ENCODE results near the gene NEK7.
"Not testable (repeated sequence)": the region's sequence is repeated elsewhere in the genome, so short reads cannot be mapped to it uniquely, and the experiment has no call there.

Gene NEK7

GRCh38 chr1:198290089-198290683 lies 133.4 kb downstream of the NEK7 start:
- no peak for DNase-seq (ENCODE audit: low spot score)

GRCh38 chr1:198291036-198291435 lies 134.2 kb downstream of the NEK7 start:
- no peak for DNase-seq (ENCODE audit: low spot score)

DNA sequence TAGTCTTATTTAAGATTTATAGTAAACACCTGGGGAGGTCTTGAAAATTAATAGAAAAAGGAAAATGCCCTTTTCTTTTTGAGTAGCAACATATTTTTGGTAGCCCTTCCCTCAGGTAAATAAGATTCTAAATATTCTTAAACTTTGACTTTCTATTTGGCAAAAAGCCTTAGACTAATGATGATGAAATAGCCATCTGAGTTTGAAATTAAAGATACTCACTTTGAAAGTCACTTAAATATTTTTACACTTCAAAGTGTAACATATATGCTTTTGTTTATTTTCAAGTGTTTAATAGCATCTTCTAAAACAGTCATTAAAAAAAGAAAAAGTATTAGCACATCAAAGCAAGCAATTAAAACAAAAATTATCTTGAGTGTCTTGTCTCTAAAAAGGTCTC lies 135.1 kb downstream of the NEK7 start:
- DNase-seq (ENCODE audit: low spot score): no peak

GRCh38 chr1:198295225-198295624 lies 138.4 kb downstream of the NEK7 start:
- DNase-seq (ENCODE audit: low spot score): no peak

GRCh38 chr1:198295971-198296370 lies 139.2 kb downstream of the NEK7 start:
- DNase-seq (ENCODE audit: low spot score): no peak

DNA sequence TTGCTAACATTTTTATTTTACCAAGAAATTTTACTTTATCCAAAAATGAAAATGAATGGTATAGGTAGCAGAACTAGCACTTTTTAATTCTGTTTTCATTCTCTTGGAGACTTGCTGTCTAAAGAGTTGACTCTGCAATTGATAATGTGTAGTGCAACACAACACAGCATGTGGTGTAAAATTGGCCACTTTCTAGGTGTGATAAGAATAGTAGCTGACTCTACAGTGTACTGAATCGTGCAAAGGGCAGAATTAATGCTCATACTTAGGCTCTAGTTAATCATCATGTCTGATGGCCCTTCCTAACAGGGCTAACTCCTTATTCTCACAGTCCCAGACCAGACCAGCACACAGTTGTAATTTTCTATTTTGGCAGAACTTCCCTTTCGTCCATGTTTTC lies 140.5 kb downstream of the NEK7 start:
- no peak for DNase-seq (ENCODE audit: low spot score)

- no peak for DNase-seq (ENCODE audit: low spot score)
Observed at GRCh38 chr1:198298640-198299039, 141.8 kb downstream of the NEK7 start.

GRCh38 chr1:198300451-198300850 lies 143.7 kb downstream of the NEK7 start:
- no peak for DNase-seq (ENCODE audit: low spot score)

GRCh38 chr1:198304431-198304830 lies 147.6 kb downstream of the NEK7 start:
- DNase-seq (ENCODE audit: low spot score): no peak

DNA sequence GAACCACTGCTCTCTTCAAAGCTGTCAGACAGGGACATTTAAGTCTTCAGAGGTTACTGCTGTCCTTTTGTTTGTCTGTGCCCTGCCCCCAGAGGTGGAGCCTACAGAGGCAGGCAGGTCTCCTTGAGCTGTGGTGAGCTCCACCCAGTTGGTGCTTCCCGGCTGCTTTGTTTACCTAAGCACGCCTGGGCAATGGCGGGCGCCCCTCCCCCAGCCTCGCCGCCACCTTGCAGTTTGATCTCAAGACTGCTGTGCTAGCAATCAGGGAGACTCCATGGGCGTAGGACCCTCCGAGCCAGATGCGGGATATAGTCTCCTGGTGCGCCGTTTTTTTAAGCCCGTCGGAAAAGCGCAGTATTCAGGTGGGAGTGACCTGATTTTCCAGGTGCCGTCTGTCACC lies 158.0 kb downstream of the NEK7 start:
- not testable (repeated sequence) for DNase-seq (ENCODE audit: low spot score)

DNA sequence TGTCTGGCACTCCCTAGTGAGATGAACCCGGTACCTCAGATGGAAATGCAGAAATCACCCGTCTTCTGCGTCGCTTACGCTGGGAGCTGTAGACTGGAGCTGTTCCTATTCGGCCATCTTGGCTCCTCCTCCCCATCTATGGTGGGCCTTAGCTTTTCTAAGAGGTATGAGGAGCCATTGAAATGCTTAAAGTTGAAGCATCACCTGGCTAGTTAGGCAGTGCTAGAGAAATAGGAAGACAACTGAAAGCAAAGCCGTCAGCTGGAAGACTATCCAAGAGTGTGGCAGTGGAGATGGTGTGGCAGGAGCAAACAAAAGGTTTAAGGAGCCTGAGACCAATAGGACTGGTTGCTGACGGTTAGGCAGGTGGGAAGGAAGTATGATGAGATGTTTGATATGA lies 158.5 kb downstream of the NEK7 start:
- DNase-seq (ENCODE audit: low spot score): not testable (repeated sequence)

- no peak for DNase-seq (ENCODE audit: low spot score)
Observed at GRCh38 chr1:198316546-198317100, 159.8 kb downstream of the NEK7 start.

DNA sequence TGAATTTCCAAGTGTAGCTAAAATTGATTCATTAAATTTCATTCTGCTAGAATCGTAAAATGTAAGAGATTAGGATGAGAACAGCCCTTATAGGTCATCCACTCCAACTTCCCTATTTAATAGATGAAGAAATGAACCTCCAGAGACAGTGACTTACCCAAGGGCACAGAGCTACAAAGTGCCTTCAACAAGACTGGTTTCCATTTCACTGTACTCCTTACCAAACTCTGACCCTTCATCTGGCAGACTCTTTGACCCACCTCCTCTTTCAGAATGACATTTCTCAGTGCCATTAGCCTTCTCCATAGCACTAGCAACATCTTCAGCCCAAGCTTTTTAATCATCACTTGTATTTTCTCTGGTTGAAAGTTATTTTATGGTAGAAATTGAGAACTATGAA lies 161.3 kb downstream of the NEK7 start:
- DNase-seq (ENCODE audit: low spot score): no peak

GRCh38 chr1:198320759-198321158 lies 164.0 kb downstream of the NEK7 start:
- DNase-seq (ENCODE audit: low spot score): no peak

DNA sequence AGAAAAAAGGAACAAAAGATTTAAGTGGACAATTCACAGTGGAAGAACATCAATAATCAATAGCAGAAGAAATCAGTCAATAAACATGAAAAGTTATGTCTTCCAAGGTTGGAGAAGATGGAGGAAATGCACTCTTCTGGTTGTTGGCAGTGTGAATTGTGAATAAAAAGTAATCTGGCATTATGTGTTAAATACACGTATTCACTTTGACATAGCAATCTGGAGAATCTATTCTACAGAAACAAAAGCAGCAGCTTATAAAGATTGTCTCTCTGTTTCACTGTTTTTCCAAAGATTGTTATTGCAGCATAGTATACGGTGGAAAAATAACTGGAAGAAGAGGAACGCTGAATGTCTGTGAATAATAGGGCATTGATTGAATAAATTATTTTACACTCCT lies 169.4 kb downstream of the NEK7 start:
- no peak for DNase-seq (ENCODE audit: low spot score)

DNA sequence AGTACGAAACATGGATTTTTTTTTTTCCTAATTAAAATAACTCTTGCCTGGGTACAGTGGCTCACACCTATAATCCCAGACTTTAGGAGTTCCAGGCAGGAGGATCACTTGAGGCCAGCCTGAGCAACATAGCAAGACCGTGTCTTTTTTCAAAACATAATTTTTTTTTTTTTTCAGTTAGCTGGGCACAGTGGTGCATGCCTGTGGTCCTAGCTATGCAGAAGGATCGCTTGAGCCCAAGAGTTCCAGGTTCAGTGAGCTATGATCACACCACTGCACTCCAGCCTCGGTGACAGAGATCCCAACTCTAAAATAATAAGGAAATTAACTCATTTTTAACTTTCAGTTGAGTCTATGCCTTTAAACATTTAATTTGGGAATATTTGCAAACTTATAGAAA lies 170.1 kb downstream of the NEK7 start:
- DNase-seq (ENCODE audit: low spot score): no peak

- DNase-seq (ENCODE audit: low spot score): no peak
Observed at GRCh38 chr1:198328458-198329032, 171.7 kb downstream of the NEK7 start.

DNA sequence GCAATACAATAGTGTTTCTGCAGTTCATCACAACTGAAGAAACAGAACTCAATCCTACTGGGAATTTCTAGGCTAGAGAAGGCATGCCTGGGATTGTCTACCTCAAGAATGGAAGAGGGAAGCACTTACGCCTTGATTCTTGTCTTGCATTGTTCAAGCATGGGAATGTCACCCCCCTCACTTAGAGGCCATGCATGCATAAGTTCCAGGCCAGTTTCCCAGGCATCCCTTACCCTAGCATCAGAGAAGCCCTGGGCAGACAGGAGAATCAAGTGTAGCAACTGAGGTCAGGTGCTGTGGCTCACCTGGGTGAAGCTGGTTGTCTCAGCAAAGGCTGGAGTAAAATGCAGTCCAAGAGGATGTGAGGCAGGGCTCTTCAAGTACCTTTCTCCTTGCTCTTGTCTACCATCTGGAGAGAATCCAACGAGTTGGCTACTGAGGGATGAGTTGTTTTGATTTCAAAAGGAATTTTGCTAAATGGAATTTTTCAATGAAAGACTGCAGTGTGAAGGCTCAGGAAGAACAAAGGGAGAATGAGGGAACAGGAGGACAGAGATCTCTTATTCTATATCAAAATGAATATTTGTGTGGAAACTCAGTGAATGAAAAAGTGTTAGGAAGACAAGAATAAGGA lies 174.3 kb downstream of the NEK7 start:
- no peak for DNase-seq (ENCODE audit: low spot score)

GRCh38 chr1:198333744-198334143 lies 176.9 kb downstream of the NEK7 start:
- no peak for DNase-seq (ENCODE audit: low spot score)

DNA sequence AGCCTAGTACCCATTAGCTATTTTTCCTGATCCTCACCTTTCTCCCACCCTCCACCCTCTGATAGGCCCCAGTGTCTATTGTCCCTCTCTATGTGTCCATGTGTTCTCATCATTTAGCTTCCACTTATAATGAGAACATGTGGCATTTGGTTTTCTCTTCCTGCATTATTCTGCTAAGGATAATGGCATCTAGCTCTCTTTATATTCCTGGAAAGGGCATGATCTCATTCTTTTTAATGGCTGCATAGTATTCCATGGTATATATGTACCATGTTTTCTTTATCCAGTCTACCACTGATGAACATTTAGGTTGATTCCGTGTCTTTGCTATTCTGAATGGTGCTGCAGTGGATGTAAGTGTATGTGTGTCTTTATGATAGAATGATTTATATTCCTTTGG lies 178.9 kb downstream of the NEK7 start:
- no peak for DNase-seq (ENCODE audit: low spot score)

- no peak for DNase-seq (ENCODE audit: low spot score)
Observed at GRCh38 chr1:198337886-198338285, 181.1 kb downstream of the NEK7 start.

- no peak for DNase-seq (ENCODE audit: low spot score)
Observed at GRCh38 chr1:198340139-198340538, 183.3 kb downstream of the NEK7 start.

DNA sequence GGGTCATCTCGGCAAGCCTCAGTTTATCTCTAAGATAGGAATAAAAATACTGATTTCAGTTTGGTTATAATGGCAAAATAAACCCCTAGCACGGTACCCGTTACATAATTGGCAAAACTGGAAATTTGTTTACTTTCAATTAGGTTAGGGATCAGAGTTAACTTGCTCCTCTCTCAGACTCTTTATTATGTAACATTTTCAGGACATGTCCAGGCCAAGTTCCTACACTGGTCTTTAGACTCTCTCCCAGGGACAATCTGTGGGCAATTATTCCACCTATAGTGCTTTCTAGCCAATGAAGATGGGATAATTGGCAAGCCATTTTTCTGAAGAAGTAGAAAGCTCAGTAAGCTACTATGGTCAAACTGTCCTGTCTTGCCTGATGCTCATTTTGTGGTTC lies 189.4 kb downstream of the NEK7 start:
- DNase-seq (ENCODE audit: low spot score): no peak

- DNase-seq (ENCODE audit: low spot score): no peak
Observed at GRCh38 chr1:198350456-198350855, 193.7 kb downstream of the NEK7 start.
